HepG2 (cell line): ENCODE results near the gene TULP4.

Source experiments
- SAP130 ChIP-seq: IDR thresholded peaks from 2 replicates; pipeline ENCODE4 v1.6.1; 2016; ENCODE audit warnings: low read depth
- ZNF253 ChIP-seq: sonication (generic); formaldehyde crosslinking; IDR thresholded peaks from 2 replicates; pipeline ENCODE4 v1.8.0; 2022; ENCODE audit warnings: mild to moderate bottlenecking, missing genetic modification reagents, borderline replicate concordance
- TF ChIP-seq, protein P1 (sequence below): sonication (generic); formaldehyde crosslinking; IDR thresholded peaks from 2 replicates; pipeline ENCODE4 v1.5.0; 2020; ENCODE audit warnings: mild to moderate bottlenecking, missing genetic modification reagents, moderate library complexity

- TF ChIP-seq SAP130 (CRISPR knock-in tag) (no peak), ZNF253 (CRISPR knock-in tag) (no peak)
- TF ChIP-seq, protein P1, sequence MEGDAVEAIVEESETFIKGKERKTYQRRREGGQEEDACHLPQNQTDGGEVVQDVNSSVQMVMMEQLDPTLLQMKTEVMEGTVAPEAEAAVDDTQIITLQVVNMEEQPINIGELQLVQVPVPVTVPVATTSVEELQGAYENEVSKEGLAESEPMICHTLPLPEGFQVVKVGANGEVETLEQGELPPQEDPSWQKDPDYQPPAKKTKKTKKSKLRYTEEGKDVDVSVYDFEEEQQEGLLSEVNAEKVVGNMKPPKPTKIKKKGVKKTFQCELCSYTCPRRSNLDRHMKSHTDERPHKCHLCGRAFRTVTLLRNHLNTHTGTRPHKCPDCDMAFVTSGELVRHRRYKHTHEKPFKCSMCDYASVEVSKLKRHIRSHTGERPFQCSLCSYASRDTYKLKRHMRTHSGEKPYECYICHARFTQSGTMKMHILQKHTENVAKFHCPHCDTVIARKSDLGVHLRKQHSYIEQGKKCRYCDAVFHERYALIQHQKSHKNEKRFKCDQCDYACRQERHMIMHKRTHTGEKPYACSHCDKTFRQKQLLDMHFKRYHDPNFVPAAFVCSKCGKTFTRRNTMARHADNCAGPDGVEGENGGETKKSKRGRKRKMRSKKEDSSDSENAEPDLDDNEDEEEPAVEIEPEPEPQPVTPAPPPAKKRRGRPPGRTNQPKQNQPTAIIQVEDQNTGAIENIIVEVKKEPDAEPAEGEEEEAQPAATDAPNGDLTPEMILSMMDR (CRISPR knock-in tag) = no peak
Measured at GRCh38 chr6:158471339-158471738, 159.1 kb downstream of the TULP4 start.
